Measurements from ENCODE around the gene PSD4.

PSD4 gene

DNA sequence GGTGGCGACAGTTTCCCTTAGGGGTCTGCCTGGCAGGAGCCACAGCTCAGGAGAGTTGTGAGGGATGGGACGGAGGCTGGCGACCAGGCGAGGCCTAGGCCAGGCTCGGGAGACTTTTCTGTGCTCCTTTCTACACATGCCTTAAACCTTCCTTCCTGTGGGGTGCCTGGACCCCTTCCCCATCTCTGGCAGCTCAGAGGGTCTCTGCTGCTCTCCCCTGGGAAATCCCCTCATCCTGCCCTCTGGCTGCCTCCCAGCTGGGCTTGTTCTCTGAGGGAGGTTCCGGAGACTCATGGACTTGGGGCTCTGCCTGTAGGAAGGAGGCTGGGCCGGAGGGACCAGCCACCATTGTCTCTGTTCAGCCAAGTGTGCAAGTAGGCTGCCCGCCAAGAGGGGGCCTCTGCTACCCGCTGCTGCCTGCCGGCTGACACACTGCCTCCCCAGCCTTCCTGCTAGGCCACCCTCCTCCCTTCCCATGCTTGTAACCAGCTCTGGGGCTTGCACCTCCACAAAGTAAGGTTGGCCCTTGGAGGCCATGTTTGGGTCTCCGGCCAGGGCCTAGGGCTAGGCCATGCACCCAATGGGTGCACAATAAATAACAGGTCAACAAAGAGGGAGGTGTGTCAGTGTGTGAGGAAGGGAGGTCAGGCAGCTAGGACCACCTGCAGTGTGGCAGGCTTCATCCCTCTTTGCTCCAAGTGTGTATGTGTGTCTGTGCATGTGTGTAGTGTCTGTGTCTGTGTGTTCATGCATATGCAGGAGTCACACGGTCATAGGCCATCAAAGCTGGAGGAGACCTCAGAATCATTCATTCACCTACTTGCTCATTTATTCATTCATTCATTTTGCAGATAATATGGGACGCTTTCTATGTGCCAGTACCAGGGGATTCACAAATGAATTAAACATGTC lies 28.8 kb downstream of the PSD4 start:
- DNase-seq (ENCODE audit: extremely low spot score), result no peak
- TF ChIP-seq L3MBTL2 (conservative IDR thresholded peaks at IDR 0.05) (no peak), FOXA1 (IDR thresholded peaks at IDR 0.05) (no peak), LEF1 (IDR thresholded peaks at IDR 0.05; ENCODE audit: borderline replicate concordance) (no peak), ZNF384 (IDR thresholded peaks at IDR 0.05) (no peak), TARDBP (IDR thresholded peaks at IDR 0.05) (no peak), NFRKB (IDR thresholded peaks at IDR 0.05) (no peak), HDGF (IDR thresholded peaks at IDR 0.05; ENCODE audit: borderline replicate concordance) (no peak), SUZ12 (IDR thresholded peaks at IDR 0.05) (no peak), ELF4 (IDR thresholded peaks at IDR 0.05) (no peak), BHLHE40 (IDR thresholded peaks at IDR 0.05; ENCODE audit: borderline replicate concordance) (no peak)
- ChIA-PET POLR2A (no interaction called here), CTCF (interaction anchor here (0.7 to 2.5 kb wide), 6 partner anchors 9 to 965 kb away, joined by 3 to 35 read pairs (median 5); no protein-coding TSS in a partner anchor)

DNA sequence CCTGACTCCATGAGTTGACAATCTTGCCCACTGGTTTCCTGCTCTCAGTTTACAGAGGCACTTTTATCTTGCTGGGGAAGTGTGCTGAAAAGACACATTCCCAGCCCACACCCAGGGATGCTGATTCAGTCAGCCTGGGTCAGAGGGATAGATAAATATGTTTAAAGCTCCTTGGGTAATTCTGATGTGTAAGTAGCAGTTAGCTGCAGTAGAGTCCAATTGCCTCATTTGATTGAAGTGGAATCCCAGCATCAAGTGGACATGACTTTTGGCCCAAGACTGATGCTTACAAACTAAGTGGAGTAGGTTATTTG lies 29.4 kb downstream of the PSD4 start:
- CTCF ChIA-PET, result interaction anchor here (1.0 to 2.5 kb wide), 5 partner anchors 8 to 187 kb away, joined by 3 to 35 read pairs (median 9); no protein-coding TSS in a partner anchor
- DNase-seq (ENCODE audit: extremely low spot score), result no peak
- POLR2A ChIA-PET, result no interaction called here
- TF ChIP-seq SUZ12 (IDR thresholded peaks at IDR 0.05), result no peak
- TF ChIP-seq HDGF (IDR thresholded peaks at IDR 0.05; ENCODE audit: borderline replicate concordance), result no peak
- TF ChIP-seq SP1 (IDR thresholded peaks at IDR 0.05), result no peak
- no peak for TF ChIP-seq CTBP1 (IDR thresholded peaks at IDR 0.05; ENCODE audit: borderline replicate concordance)
- TF ChIP-seq ARNT (IDR thresholded peaks at IDR 0.05), result no peak
- TF ChIP-seq L3MBTL2 (conservative IDR thresholded peaks at IDR 0.05), result no peak
- TF ChIP-seq LEF1 (IDR thresholded peaks at IDR 0.05; ENCODE audit: borderline replicate concordance), result no peak
- TF ChIP-seq ZNF384 (IDR thresholded peaks at IDR 0.05), result no peak

DNA sequence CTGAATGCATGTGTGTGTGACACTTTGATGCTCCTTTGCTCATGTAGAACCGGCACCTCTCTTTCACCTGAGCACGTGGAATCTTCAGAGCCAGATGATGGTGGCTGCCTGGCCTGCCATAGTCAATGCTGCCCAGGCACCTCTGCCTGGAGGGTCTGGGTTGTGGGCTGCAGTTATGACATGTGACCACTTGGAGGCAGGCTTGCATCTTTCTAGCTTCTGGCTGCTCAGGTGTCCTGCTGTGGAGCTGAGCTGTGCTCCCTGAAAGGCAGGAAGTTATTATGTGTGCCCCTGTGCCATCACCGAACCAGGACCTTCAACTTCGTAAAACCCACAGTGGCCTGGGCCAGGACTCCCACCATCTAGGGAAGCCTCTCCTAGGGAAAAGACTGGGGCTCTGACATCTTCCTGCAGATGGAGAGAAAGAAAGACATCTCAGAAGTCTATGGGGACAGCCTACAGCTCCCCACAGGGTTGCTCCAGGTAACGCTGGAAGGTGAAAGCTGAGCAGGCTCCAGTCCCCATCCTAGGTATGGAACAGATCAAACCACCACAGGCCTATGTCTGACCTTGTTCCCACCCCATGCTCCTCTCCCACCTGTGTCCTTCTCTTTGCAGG lies 30.2 kb downstream of the PSD4 start:
- peak; percentile 83 for DNase-seq (ENCODE audit: extremely low spot score)
- CTCF ChIA-PET, result interaction anchor here (0.5 to 2.5 kb wide), 23 partner anchors 9 to 379 kb away, joined by 3 to 35 read pairs (median 4); partner anchors contain the start of gene PSD4
- POLR2A ChIA-PET, result interaction anchor here (1.0 kb wide), 1 partner anchor 37 kb away, joined by 3 read pairs; no protein-coding TSS in a partner anchor
- TF ChIP-seq TARDBP (IDR thresholded peaks at IDR 0.05), result no peak
- no peak for TF ChIP-seq BHLHE40 (IDR thresholded peaks at IDR 0.05; ENCODE audit: borderline replicate concordance)
- TF ChIP-seq, protein P1, sequence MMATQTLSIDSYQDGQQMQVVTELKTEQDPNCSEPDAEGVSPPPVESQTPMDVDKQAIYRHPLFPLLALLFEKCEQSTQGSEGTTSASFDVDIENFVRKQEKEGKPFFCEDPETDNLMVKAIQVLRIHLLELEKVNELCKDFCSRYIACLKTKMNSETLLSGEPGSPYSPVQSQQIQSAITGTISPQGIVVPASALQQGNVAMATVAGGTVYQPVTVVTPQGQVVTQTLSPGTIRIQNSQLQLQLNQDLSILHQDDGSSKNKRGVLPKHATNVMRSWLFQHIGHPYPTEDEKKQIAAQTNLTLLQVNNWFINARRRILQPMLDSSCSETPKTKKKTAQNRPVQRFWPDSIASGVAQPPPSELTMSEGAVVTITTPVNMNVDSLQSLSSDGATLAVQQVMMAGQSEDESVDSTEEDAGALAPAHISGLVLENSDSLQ (IDR thresholded peaks at IDR 0.05), result no peak
- TF ChIP-seq SP1 (IDR thresholded peaks at IDR 0.05), result no peak
- TF ChIP-seq ELF4 (IDR thresholded peaks at IDR 0.05), result no peak
- TF ChIP-seq LEF1 (IDR thresholded peaks at IDR 0.05; ENCODE audit: borderline replicate concordance), result no peak
- TF ChIP-seq ARNT (IDR thresholded peaks at IDR 0.05), result no peak
- TF ChIP-seq ZNF384 (IDR thresholded peaks at IDR 0.05), result no peak
- no peak for TF ChIP-seq CTBP1 (IDR thresholded peaks at IDR 0.05; ENCODE audit: borderline replicate concordance)
- TF ChIP-seq HDGF (IDR thresholded peaks at IDR 0.05; ENCODE audit: borderline replicate concordance), result no peak
- no peak for TF ChIP-seq FOXM1 (IDR thresholded peaks at IDR 0.05; ENCODE audit: borderline replicate concordance)
- TF ChIP-seq NFRKB (IDR thresholded peaks at IDR 0.05), result no peak
- no peak for TF ChIP-seq FOXA1 (IDR thresholded peaks at IDR 0.05)
- TF ChIP-seq SUZ12 (IDR thresholded peaks at IDR 0.05), result no peak
- no peak for TF ChIP-seq L3MBTL2 (conservative IDR thresholded peaks at IDR 0.05)
- no peak for TF ChIP-seq FOXK2 (IDR thresholded peaks at IDR 0.05)

DNA sequence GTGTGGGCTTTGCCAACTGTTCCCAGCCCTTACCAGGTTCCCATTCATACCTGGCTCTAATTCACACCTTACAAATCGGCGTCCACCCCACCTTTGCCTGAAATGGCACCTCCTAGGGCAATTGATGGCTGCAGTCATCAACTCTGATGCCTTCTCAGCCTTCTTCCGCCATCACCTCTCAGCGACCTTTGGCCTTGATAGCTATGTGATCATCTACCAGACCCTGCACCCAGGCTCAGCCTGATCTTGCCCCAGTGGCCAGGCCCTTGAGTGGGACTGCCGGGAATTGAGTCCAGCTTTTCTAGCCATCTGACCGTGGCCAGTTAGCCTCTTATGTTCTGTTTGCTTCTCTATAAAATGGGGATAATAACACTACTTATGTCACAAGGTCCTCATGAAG lies 32.5 kb downstream of the PSD4 start:
- CTCF ChIA-PET, result interaction anchor here (0.5 to 1.5 kb wide), 3 partner anchors 77 to 184 kb away, joined by 3 to 4 read pairs (median 4); no protein-coding TSS in a partner anchor
- DNase-seq (ENCODE audit: extremely low spot score), result no peak
- TF ChIP-seq LEF1 (IDR thresholded peaks at IDR 0.05; ENCODE audit: borderline replicate concordance), result no peak
- TF ChIP-seq, protein P1 (IDR thresholded peaks at IDR 0.05), result no peak
- TF ChIP-seq SP1 (IDR thresholded peaks at IDR 0.05), result no peak
- no peak for TF ChIP-seq FOXK2 (IDR thresholded peaks at IDR 0.05)
- TF ChIP-seq BHLHE40 (IDR thresholded peaks at IDR 0.05; ENCODE audit: borderline replicate concordance), result no peak
- POLR2A ChIA-PET, result no interaction called here

DNA sequence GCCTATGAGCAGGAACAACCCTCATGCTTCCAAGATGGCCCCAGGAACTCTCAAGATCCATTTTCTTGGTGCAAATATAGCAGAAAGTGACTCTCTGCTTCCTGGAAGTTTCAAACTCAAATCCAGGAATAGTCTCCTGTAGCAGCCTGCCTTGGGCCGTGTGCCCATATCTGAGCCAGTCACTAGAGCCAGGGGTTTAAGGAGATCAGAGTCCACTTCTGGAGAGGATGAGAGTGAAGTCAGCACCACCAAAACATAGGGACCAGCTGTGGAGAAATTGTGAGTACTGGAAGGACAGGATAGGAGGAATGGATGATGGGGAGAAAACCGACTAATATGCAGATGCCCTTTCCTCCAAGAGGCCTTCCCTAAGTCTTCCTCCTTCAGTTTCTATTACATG lies 33.2 kb downstream of the PSD4 start:
- ChIA-PET CTCF (interaction anchor here (0.7 to 1.5 kb wide), 2 partner anchors 163 to 183 kb away, joined by 3 to 4 read pairs; no protein-coding TSS in a partner anchor), POLR2A (no interaction called here)
- DNase-seq (ENCODE audit: extremely low spot score), result no peak
- no peak for TF ChIP-seq BHLHE40 (IDR thresholded peaks at IDR 0.05; ENCODE audit: borderline replicate concordance)
- TF ChIP-seq SUZ12 (IDR thresholded peaks at IDR 0.05), result no peak
- no peak for TF ChIP-seq FOXK2 (IDR thresholded peaks at IDR 0.05)
- no peak for TF ChIP-seq LEF1 (IDR thresholded peaks at IDR 0.05; ENCODE audit: borderline replicate concordance)
- TF ChIP-seq NFRKB (IDR thresholded peaks at IDR 0.05), result no peak
- TF ChIP-seq L3MBTL2 (conservative IDR thresholded peaks at IDR 0.05), result no peak
- TF ChIP-seq HDGF (IDR thresholded peaks at IDR 0.05; ENCODE audit: borderline replicate concordance), result no peak
- TF ChIP-seq, protein P1 (IDR thresholded peaks at IDR 0.05), result no peak
- no peak for TF ChIP-seq ZNF384 (IDR thresholded peaks at IDR 0.05)
- no peak for TF ChIP-seq SP1 (IDR thresholded peaks at IDR 0.05)

DNA sequence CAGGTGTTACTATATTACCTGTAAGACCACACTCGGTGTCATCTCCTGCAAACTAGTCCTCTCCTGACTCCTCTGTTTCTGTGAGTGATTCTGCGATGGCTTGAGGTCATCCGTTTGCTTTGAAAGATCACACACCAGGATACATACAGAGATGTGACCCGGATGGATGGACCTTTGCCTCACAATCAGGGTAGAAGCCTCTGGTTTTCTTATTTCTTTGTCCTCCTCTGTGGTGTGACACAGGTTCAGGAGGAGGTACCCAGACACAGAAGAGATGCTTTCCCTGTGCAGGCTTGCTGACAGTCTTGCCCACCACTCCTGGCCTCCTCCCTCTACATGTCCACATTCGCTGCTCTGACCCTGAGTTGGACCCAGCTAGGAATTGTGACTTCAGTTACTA lies 34.6 kb downstream of the PSD4 start:
- no peak for DNase-seq (ENCODE audit: extremely low spot score)
- ChIA-PET POLR2A (no interaction called here), CTCF (no interaction called here)
- no peak for TF ChIP-seq HDGF (IDR thresholded peaks at IDR 0.05; ENCODE audit: borderline replicate concordance)
- TF ChIP-seq LEF1 (IDR thresholded peaks at IDR 0.05; ENCODE audit: borderline replicate concordance), result no peak
- TF ChIP-seq, protein P1 (IDR thresholded peaks at IDR 0.05), result no peak
- no peak for TF ChIP-seq FOXA1 (IDR thresholded peaks at IDR 0.05)
- TF ChIP-seq SP1 (IDR thresholded peaks at IDR 0.05), result no peak
- TF ChIP-seq ELF4 (IDR thresholded peaks at IDR 0.05), result no peak
